LNCAP (cell line): ENCODE measurements around the gene KCNIP2.

Source experiments
- CTCF ChIP-seq: fragments of 450-650 bp; IDR thresholded peaks from 2 replicates; pipeline ENCODE4 v1.5.1; 2017; ENCODE audit warnings: mild to moderate bottlenecking

Gene KCNIP2

GRCh38 chr10:101778781-101779543 is 64.6 kb downstream of the KCNIP2 start:
- no peak for TF ChIP-seq CTCF

GRCh38 chr10:101778151-101778780 is 65.3 kb downstream of the KCNIP2 start:
- TF ChIP-seq CTCF = no peak

DNA sequence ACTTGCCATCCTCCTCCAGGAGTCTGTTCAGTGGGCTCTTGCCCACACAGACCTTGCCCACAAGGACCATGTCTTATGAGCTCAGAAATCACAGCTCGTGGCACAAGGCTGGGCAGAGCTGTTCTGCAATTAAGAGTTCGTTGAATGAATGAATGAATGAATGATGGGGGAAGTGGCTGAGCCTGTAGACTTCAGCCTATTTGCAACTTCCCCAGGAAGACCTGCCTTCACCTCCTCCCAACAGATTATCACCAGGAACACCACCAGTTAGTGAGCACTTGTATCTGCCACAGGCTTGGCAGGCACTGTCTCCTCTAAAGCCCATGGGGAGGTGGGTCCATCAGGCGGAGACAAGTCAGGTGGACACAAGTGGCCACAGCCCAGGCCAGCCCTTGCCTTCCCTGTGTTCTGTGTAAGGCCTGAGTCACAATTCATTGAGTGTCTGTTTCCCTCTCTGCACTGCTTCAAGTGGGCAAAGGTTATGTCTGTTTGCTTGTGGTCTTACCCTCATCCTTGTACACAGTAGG is 65.9 kb downstream of the KCNIP2 start:
- TF ChIP-seq CTCF = no peak

DNA sequence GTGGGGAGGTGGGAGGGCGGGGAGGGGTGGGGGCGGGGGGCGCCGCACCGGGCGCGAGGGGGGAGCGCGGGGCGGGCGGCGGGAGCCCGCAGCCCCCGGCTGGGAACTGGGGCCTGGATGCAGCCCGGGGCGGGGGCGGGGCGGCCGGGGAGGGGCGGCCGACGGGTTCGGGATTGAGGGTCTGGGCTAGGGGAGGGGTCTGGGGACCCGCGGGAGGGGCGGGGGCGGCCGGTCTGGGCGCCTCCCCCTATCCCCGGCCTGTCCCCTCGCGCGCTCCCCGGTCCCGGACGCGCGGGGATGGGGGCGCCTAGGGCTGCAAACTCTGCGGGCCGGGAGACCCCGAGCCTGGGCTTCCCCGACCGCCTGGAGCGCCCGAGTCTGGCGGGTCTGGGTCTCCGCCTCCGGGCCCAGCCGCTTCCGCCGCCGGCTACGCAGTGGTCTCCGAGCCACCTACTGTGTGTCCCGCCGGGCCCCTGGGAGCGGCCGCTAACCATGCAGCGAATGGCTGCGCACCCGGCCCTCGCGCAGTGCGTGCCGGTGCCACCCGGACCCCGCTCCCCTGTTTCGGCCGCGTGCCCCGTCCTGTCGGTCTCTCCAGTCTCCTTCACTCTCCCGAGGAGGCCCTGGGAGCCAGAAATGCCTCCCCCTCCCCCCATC is 67.3 kb downstream of the KCNIP2 start:
- no peak for TF ChIP-seq CTCF
